GM12873 (cell line): ENCODE data around the gene POLK.

Source experiments
- TF ChIP-seq, protein P1 (sequence below): IDR thresholded peaks from 2 replicates; pipeline ENCODE4 v1.5.1; 2012; ENCODE audit warnings: low read depth, mild to moderate bottlenecking, moderate library complexity, low read length, control low read depth; ENCODE audit not compliant: insufficient read depth; ENCODE audit errors: missing control alignments

The POLK gene

DNA sequence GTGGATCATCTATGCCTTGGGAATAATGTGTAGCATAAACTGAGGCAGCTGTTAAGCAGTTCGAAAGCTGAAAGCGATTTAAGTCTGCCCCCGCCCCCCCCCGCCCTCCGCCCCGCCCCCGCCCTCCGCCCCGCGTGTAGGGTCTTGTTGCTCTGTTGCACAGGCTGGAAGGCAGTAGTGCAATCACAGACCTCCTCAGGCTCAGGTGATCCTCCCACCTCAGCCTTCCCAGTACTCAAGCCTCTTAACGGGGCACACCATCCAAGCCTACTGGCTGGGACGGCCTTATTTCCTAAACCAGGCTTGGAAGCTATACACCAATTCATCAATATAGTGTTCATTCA lies 100.5 kb downstream of the POLK start:
- TF ChIP-seq, protein P1, sequence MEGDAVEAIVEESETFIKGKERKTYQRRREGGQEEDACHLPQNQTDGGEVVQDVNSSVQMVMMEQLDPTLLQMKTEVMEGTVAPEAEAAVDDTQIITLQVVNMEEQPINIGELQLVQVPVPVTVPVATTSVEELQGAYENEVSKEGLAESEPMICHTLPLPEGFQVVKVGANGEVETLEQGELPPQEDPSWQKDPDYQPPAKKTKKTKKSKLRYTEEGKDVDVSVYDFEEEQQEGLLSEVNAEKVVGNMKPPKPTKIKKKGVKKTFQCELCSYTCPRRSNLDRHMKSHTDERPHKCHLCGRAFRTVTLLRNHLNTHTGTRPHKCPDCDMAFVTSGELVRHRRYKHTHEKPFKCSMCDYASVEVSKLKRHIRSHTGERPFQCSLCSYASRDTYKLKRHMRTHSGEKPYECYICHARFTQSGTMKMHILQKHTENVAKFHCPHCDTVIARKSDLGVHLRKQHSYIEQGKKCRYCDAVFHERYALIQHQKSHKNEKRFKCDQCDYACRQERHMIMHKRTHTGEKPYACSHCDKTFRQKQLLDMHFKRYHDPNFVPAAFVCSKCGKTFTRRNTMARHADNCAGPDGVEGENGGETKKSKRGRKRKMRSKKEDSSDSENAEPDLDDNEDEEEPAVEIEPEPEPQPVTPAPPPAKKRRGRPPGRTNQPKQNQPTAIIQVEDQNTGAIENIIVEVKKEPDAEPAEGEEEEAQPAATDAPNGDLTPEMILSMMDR: no peak

GRCh38 chr5:75612901-75613300 lies 101.2 kb downstream of the POLK start:
- TF ChIP-seq, protein P1: no peak

DNA sequence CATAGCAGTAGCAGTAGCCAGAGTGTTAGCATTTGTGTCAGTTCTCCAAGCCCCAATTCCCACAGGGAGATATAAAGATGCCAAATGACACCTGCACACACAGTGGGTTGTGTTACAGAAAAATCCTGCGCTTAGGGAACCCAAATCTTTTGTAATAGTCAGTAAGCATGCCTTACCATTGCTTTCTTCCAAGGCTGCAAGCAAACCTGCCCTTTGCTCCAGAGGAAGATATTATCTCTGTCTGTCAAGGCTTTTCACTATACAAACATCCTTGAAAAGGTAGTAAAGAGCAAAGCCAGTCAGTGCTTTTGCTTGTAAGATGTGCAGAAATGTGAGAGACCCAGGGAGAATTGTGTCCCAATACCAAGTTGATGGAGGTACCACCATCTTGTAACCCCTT lies 102.5 kb downstream of the POLK start:
- TF ChIP-seq, protein P1: no peak

DNA sequence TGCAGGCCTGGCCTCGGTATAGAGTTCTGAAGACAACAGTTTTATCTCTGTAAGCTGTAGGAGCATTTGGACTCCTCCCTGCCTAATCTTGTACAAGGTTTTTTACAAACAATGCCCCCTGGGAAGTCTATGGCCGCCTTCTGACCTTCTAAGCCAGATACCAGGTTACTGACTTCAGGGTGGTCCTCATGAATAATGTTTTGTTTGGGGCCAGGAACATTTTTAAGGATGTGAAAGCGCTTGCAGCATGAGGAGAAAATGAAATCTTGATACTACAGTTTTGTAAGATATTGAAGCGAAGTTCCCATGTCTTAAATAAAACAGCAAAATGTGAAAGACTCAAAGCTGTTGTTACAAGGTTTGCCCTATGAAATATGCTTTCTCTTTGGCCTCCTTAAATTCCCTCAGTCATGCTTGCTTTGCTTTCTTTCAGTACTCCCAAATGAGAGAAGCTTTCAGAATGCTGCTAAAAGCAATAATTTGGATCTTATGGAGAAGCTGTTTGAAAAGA lies 104.7 kb downstream of the POLK start:
- TF ChIP-seq, protein P1: no peak

DNA sequence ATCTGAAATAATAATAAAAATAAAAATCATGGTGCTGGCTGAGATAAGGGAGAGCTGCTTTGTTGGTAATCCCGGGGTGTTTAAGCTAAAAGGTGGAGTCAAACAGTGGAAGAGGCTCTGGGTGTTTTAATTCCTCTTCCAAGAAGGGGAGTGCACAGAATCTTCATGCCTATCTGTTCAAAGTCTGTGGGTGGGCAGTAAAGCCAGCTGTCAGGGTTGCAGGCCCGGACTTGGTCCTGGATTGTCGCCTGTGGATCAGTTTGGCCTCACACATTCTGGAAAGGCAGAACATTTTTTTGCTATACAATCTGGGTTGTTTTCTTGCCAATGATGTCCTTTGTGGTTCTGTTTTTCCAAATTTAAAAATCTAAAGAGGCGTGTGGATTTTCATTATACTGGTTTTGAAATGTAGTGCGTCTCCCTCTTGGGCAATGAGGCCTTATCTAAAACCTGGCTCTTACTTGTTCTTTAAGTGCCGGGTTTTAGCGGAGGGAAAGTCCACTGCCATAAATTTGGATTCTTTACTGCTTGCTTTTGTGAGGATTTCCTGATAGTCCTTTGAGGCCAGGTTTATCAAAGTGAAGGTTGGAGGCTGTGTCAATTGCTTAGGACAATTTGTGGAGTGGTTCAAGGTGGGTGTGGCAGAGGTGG lies 105.4 kb downstream of the POLK start:
- TF ChIP-seq, protein P1: no peak

DNA sequence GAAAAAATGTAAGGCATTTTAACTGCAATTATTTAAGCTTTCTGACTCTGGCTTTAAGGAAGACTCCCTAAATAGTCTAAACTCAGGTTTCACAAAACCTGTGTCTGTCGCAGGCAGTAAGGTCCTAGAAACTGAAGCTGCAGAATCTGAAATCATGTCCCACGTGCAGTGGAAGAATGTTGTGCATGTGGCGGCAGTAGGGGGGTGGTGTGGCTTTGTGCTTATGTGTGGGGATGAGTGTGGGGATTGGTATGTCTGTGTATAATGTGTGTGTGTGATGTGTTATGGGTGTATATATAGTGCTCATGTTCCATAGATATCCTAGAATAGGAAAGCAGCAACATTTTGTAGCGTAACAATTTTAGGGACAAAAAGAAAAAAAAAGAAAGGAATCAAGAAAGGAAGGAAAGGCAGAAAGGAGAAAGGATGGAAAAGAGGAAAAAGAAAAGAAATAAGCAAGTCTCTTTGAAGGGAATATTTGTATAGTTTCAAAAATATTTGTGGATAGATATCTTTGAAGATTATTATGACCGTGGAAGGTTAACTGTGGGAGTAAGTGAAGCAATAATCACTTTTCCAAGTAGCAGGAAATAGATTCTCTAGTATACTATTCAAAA lies 106.2 kb downstream of the POLK start:
- TF ChIP-seq, protein P1: no peak

DNA sequence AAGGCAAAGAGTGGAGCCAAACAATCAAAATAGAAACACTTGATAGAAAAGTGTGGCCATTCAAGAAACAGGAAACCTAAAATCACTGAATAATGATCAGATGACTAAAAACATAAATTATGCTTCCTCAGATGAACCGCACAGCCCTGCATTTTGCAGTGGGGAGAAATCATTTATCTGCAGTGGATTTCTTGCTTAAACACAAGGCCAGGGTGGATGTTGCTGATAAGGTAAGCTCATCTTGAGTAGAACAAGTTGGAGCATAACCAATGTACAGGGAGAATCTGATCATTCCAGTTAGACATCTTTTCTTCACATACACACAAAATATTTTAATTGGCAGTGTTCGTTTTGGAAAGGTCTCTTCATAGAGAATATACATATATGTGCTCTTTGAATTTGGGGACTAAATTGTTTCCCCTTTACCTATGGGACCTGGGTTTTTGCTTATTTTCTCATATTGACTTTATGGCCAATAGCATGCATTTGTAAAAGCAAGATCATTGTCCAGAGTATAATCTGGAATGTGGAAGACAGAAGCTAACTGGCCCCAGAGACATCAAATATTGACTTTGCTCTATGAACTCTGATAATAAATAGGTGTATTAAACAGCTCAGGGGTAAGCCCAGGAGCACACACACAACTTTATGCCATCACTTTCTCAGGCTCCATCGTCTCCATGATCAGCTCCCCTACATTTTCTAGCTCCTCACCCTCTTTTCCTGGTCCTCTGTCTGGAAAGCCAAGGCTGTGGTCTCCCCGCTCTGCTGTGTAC lies 108.7 kb downstream of the POLK start:
- TF ChIP-seq, protein P1: no peak
